Neural cell (in vitro differentiated cells): ENCODE measurements around the gene SEMA6A. TPM values are rescaled to one million over a fixed set of nuclear protein-coding genes. Genes with fewer than 3 reads are reported as not detected.

Experiments
- H2AFZ ChIP-seq: fragments of 200-600, 300-800 bp; sonication (generic), shearing (Covaris generic); 2 replicates; pipeline ENCODE4 v1.6.0; 2014; ENCODE audit warnings: low read depth, mild to moderate bottlenecking, antibody characterized with exemption, low read length, moderate library complexity
- H3F3A ChIP-seq: fragments of 200-600 bp; shearing (Covaris generic); 2 replicates; pipeline ENCODE4 v1.6.1; 2016; ENCODE audit warnings: mild to moderate bottlenecking, moderate library complexity, mixed read lengths, antibody characterized with exemption, low read length; ENCODE audit not compliant: insufficient read depth, poor library complexity, severe bottlenecking
- H3K27ac ChIP-seq: fragments of 200-600, 300-800 bp; sonication (generic), shearing (Covaris generic); 2 replicates; pipeline ENCODE4 v1.5.1; 2014; ENCODE audit warnings: mild to moderate bottlenecking, low read length, moderate library complexity
- H3K27me3 ChIP-seq: fragments of 300-800, 200-600 bp; sonication (generic), shearing (Covaris generic); 2 replicates; pipeline ENCODE4 v1.6.0; 2014; ENCODE audit warnings: mild to moderate bottlenecking, low read depth, low read length, moderate library complexity; ENCODE audit not compliant: insufficient read depth
- H3K36me3 ChIP-seq: fragments of 300-800, 200-600 bp; sonication (generic), shearing (Covaris generic); 2 replicates; pipeline ENCODE4 v1.5.1; 2014; ENCODE audit warnings: mild to moderate bottlenecking, antibody characterized with exemption, low read length, moderate library complexity; ENCODE audit not compliant: insufficient read depth
- H3K4me2 ChIP-seq: fragments of 300-800, 200-600 bp; sonication (generic), shearing (Covaris generic); 2 replicates; pipeline ENCODE4 v1.6.0; 2014; ENCODE audit warnings: mild to moderate bottlenecking, low read length
- H3K4me3 ChIP-seq: fragments of 300-800, 200-600 bp; sonication (generic), shearing (Covaris generic); 2 replicates; pipeline ENCODE4 v1.5.1; 2014; ENCODE audit warnings: mild to moderate bottlenecking, low read length, moderate library complexity
- H3K79me2 ChIP-seq: fragments of 200-600 bp; shearing (Covaris generic); replicated peaks from 2 replicates; pipeline ENCODE4 v1.6.0; 2014; ENCODE audit warnings: mild to moderate bottlenecking, low read length, moderate library complexity; ENCODE audit not compliant: insufficient read depth
- H3K9ac ChIP-seq: fragments of 300-800, 200-600 bp; sonication (generic), shearing (Covaris generic); 2 replicates; pipeline ENCODE4 v1.6.1; 2016; ENCODE audit warnings: mild to moderate bottlenecking, low read length, mixed read lengths
- H3K9me2 ChIP-seq: fragments of 200-600 bp; shearing (Covaris generic); 2 replicates; pipeline ENCODE4 v1.6.1; 2016; ENCODE audit warnings: mild to moderate bottlenecking, low read length, mixed read lengths; ENCODE audit not compliant: insufficient read depth
- H3K9me3 ChIP-seq: fragments of 200-600, 300-800 bp; sonication (generic), shearing (Covaris generic); 2 replicates; pipeline ENCODE4 v1.6.1; 2016; ENCODE audit warnings: mild to moderate bottlenecking, mixed run types, low read length, moderate library complexity, mixed read lengths
- H4K20me1 ChIP-seq: fragments of 200-600 bp; shearing (Covaris generic); 2 replicates; pipeline ENCODE4 v1.6.1; 2016; ENCODE audit warnings: mild to moderate bottlenecking, mixed run types; ENCODE audit not compliant: insufficient read depth
- EP300 ChIP-seq: fragments of 450-650 bp; conservative IDR thresholded peaks from 2 replicates; pipeline ENCODE4 v1.6.1; 2014; ENCODE audit warnings: antibody characterized with exemption, mild to moderate bottlenecking, moderate library complexity; ENCODE audit not compliant: poor library complexity, severe bottlenecking
- EZH2 ChIP-seq: fragments of 200-600, 300-800 bp; shearing (Covaris generic), sonication (generic); IDR thresholded peaks from 2 replicates; pipeline ENCODE4 v1.6.1; 2014; ENCODE audit warnings: antibody characterized with exemption, low read length, borderline replicate concordance, mild to moderate bottlenecking; ENCODE audit not compliant: insufficient read depth, poor library complexity, severe bottlenecking
- MXI1 ChIP-seq: fragments of 450-650 bp; conservative IDR thresholded peaks from 2 replicates; pipeline ENCODE4 v1.6.1; 2014; ENCODE audit warnings: antibody characterized with exemption, mild to moderate bottlenecking; ENCODE audit not compliant: poor library complexity, severe bottlenecking
- POLR2AphosphoS5 ChIP-seq: IDR thresholded peaks from 2 replicates; pipeline ENCODE4 v1.6.1; 2012
- RAD21 ChIP-seq: fragments of 450-650 bp; conservative IDR thresholded peaks from 2 replicates; pipeline ENCODE4 v1.6.1; 2014; ENCODE audit warnings: antibody characterized with exemption, mild to moderate bottlenecking, moderate library complexity
- REST ChIP-seq: IDR thresholded peaks from 2 replicates; pipeline ENCODE4 v1.6.1; 2012; ENCODE audit warnings: borderline replicate concordance
- SMC3 ChIP-seq: fragments of 450-650 bp; conservative IDR thresholded peaks from 2 replicates; pipeline ENCODE4 v1.6.1; 2014; ENCODE audit warnings: antibody characterized with exemption, mild to moderate bottlenecking, moderate library complexity; ENCODE audit not compliant: poor library complexity
- TAF1 ChIP-seq: IDR thresholded peaks from 2 replicates; pipeline ENCODE4 v1.6.1; 2012; ENCODE audit warnings: low read depth
- polyA plus RNA-seq: library from polyadenylated mRNA; depleted of rRNA; stranded (reverse); fragments of >200 nt; gene quantifications from 2 replicates; pipeline ENCODE4 v1.2.3, GENCODE V29; 2014
- TF ChIP-seq, protein P1 (sequence below): fragments of 450-650 bp; IDR thresholded peaks from 2 replicates; pipeline ENCODE4 v1.5.1; 2014; ENCODE audit warnings: antibody characterized with exemption, mild to moderate bottlenecking, moderate library complexity; ENCODE audit not compliant: poor library complexity, severe bottlenecking

Gene SEMA6A
- polyA plus RNA-seq, 1 donor from 2014 or later = 6.5 TPM

DNA sequence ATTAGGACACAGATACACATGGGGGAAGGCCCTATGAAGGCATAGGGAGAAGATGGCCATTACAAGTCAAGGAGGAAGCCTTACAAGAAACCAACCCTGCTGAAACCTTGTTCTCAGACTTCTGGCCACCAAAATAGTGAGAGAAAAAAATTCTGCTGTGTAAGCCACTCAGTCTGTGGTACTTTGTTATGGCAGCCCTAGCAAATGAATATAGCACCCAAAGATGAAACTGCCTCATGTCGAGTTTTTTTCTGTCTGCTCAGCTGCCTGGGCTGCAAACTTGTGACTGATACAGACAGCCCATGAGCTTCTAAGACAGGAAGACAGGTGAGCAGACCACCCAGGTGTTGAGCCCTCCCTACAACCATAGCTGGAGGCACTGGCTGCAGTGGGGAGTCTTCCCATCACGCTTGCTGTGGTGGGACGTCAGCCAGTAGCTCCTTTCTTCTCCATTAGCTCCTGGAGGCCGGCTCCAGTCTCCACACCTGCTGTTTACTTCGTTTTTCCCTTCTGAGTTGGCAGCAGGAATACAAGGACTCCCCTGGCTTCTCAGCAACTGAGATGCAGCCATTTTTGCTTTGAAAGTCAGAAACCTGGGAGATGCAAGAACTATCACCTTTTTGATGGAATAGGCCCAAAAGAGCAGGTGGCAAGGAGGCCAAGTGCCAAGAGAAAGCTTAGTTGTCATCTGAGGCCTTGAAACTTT is 164.9 kb downstream of the SEMA6A start:
- Histone ChIP-seq H3K4me3 (no peak overlapping the region), H3K27ac (no peak overlapping the region), H3K9me2 (no peaks in the 10 kb centered on the region), H3K79me2 (no peaks in the 10 kb centered on the region), H3K9ac (no peak overlapping the region), H3K27me3 (no peaks in the 10 kb centered on the region), H3F3A (no peaks in the 10 kb centered on the region), H3K36me3 (no peaks in the 10 kb centered on the region), H3K4me2 (no peak overlapping the region), H3K9me3 (no peaks in the 10 kb centered on the region), H4K20me1 (no peaks in the 10 kb centered on the region), H2AFZ (no peak overlapping the region)
- TF ChIP-seq EP300 = no peak
- TF ChIP-seq MXI1 = no peak
- TF ChIP-seq SMC3 = no peak
- TF ChIP-seq EZH2 = no peak
- TF ChIP-seq REST = no peak
- TF ChIP-seq POLR2AphosphoS5 = no peak

DNA sequence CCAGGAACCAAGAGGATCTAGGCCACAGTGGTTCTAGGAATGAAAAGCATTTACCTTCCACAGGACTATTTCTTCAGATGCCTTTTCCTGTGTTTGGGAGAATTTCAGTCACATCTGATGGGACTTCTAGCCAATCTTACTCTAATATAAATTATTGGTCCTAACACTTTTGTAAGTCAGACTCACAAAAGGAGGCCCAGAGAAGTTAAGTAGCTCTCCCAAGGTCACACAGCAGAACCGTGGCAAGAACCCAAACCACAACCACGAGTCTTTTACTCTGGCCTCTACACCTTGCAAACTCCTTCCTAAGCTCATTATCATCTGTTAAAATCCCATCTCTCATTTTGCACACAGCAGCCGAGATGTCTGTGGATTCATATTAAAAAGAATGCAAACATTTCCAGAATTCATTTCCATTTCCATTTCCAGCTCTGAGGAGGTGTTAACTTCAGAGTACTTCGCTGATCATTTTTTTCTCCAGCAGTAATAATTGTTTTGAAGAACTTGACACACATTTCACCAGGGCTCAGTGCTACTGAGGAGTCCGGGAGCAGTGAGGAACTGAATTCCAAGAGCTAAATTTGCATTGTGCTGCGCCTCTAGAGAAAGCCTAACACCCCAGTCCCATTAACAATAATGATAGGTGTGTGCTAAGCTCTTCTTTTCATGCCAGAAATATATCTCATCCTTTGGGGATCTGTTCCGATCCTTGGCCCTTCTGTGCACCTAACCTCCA is 168.1 kb downstream of the SEMA6A start:
- Histone ChIP-seq H3K9me2 (no peaks in the 10 kb centered on the region), H3K9ac (no peak overlapping the region), H3K27me3 (no peaks in the 10 kb centered on the region), H3K4me3 (no peak overlapping the region), H3K36me3 (no peaks in the 10 kb centered on the region), H3K27ac (no peak overlapping the region), H3F3A (no peaks in the 10 kb centered on the region), H4K20me1 (no peaks in the 10 kb centered on the region), H3K4me2 (no peak overlapping the region), H3K9me3 (no peaks in the 10 kb centered on the region), H3K79me2 (no peaks in the 10 kb centered on the region), H2AFZ (no peak overlapping the region)
- TF ChIP-seq EP300 (no peak), MXI1 (no peak), REST (no peak), TAF1 (no peak), POLR2AphosphoS5 (no peak), EZH2 (no peak), RAD21 (no peak), SMC3 (no peak)
- TF ChIP-seq, protein P1, sequence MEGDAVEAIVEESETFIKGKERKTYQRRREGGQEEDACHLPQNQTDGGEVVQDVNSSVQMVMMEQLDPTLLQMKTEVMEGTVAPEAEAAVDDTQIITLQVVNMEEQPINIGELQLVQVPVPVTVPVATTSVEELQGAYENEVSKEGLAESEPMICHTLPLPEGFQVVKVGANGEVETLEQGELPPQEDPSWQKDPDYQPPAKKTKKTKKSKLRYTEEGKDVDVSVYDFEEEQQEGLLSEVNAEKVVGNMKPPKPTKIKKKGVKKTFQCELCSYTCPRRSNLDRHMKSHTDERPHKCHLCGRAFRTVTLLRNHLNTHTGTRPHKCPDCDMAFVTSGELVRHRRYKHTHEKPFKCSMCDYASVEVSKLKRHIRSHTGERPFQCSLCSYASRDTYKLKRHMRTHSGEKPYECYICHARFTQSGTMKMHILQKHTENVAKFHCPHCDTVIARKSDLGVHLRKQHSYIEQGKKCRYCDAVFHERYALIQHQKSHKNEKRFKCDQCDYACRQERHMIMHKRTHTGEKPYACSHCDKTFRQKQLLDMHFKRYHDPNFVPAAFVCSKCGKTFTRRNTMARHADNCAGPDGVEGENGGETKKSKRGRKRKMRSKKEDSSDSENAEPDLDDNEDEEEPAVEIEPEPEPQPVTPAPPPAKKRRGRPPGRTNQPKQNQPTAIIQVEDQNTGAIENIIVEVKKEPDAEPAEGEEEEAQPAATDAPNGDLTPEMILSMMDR = no peak
